ENCODE data around the gene TGM4.
"Not testable (repeated sequence)": the region's sequence is repeated elsewhere in the genome, so short reads cannot be mapped to it uniquely, and the experiment has no call there.

The TGM4 gene

DNA sequence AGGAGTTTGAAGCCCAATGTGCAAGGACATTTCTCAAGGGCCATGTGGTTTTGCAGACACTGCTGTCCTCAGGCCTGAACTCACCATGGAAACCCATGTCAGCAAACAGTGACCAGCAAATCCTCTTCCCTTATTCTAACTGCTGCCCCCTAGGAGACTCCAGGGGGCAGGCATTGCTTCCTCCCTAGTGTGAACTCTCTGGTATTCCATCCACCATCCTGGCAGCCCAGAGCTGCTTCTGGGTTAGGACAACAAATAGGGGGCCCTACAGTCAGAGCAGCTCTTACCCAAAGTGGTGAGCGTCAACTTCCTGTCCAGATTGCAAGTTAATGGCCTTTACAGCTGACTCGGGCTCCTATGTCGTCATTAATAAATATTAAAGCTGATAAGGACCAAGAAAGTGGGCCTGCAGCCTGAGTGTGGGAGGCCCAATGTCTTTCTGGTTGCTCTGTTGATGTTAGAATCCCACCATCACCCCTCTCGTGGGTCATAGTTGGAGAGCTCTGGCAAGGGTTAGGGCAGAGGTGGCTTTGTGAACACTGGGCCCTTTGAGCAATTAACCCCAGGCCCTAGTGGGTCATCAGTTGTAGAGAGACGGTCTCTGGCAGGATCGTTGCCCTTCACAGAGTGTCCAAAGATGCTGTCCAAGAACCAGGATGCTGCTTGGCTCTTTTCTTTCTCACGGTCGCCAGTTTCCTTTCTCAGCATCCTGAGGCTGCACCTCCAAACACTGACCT is 41.5 kb downstream of the TGM4 start:
- peak; percentile 27 for DNase-seq (ENCODE audit: low spot score)

DNA sequence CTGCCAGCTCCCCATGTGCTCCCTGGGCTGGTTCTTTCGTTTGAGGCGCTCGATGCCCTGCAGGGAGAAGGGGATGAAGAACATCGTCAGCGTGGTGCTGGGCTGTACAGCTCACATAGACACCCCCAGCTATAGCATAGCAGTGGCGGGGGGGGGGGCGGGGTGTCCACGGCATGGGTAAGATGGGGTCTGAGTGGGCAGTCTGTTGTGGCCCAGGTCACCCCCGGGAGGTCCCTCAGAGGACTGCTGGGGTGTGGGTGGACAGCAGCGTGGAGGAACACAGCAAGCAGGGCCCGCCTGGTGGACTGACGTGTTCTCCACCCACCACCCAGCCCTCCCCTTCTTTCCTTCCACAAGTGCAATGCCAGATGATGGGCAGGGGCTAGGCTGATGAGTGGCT is 43.7 kb downstream of the TGM4 start:
- DNase-seq (ENCODE audit: low spot score): no peak

DNA sequence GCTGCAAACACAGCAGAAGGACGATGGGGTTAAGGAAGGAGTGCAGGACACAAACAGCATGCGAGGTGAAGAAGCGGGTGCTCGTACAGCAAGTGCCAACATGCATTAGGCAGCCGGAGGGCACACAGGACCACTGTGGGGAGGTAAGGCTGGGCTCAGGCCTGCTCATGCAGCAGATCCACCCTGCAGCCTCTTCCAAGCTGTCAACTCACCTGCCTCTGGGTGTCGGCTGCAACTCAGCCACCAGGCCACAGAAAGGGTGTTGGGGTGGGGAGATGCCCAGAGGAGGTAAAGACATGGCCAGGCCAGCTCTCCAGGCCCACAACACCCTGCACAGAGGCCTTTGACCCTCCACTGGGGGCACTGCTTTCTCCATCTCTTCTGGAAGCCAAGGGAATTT is 44.2 kb downstream of the TGM4 start:
- no peak for DNase-seq (ENCODE audit: low spot score)

DNA sequence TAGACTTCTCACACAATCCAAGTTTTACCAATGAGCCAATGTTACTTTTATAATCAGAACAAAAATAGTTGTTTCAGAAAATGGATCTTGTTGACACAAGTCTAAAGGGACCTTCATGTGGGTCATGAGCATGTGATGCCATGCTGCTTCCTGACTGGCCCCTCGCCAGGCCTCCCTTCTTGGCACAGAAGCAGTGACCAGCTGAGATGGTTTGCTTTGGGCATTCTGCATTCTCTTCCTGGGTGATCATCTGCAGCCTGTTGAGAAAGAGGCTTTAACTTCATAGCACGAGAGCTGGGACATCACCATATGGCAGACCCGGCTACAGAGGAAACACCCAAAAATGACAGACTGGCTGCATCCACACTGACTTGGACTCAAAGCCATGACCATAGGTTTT is 45.7 kb downstream of the TGM4 start:
- no peak for DNase-seq (ENCODE audit: low spot score)

DNA sequence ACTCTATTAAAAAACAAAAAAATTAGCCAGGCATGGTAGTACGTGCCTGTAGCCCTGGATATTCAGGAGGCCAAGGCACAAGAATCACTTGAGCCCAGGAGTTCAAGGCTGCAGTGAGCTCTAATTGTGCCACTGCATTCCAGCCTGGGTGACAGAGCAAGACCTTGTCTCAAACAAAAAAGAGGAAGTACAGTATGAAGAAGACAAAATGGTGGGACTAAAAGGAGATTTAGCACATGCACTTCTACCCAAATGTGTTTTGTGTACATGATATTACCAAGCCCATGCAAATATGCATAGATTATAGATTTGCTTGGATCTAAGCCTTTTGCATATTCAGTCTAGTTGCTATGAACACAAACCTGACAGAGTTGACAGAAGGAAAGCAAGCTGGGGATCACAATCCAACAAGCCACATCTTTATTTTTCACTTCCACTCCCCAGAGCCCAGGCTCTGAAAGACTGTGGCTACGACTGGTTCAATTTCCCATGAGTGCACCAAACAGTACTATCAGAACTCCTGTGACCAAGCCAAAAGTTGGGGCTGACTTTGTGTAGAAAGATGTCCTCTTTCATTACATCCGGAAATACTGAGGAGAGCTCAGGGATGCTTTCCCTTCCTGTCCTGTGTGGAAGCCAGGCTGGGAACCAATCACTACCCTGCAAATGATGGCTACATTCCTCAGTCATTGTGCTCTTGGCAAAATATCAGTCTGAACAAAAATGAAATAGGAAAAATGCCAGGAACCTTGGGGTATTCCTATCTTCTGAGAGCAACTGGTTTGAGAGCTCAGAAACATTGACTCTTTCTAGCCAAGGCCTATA is 49.4 kb downstream of the TGM4 start:
- peak; percentile 66 for DNase-seq (ENCODE audit: low spot score)

DNA sequence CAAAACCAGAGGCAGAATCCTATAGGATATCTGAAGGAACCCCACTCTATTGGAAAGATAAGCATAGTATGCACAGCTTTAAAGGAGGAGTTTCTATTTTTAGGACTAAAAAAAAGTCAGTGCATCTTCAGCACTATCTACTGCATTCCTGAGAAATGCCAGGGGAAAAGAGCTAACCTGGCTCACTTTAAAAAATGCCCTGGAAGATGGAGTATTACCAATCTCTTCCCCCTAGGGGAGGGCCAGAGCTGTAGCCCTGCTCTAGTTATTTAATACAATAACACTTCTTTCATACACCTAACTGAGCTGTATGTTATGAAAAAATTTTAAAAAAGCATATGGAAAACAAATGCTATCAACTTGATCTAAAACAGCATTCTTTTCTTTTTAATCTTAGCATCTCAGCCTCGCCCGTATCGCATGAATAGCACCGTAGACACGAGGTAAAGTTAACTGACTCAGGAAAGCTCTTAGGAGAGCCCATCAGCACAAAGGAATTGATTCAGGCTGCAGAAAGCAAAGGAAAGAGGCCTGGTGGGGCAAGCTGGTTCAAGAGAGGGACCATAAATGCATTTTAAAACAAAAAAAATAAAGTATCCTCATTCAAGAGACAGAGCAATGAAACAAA is 50.2 kb downstream of the TGM4 start:
- peak; percentile 17 for DNase-seq (ENCODE audit: low spot score)

DNA sequence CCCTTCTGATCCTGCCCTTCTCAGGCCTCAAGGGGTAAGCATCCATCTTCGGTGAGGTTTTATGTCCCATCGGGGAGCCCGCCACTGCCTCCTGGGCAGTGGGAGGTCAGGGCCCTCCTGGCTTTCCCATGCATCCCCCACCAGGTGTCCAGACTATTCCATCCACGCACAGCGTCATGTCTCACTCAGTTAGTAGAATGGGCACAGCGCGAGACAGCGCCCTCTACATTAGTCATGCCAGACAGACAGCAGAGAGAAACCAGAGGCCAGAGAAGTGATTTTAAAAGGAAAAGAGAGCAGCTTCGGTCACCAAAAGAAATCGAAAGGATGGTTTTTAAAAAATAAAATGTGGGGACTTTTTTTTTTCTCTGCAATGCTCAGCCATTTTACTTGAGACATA is 51.8 kb downstream of the TGM4 start:
- DNase-seq (ENCODE audit: low spot score): no peak

DNA sequence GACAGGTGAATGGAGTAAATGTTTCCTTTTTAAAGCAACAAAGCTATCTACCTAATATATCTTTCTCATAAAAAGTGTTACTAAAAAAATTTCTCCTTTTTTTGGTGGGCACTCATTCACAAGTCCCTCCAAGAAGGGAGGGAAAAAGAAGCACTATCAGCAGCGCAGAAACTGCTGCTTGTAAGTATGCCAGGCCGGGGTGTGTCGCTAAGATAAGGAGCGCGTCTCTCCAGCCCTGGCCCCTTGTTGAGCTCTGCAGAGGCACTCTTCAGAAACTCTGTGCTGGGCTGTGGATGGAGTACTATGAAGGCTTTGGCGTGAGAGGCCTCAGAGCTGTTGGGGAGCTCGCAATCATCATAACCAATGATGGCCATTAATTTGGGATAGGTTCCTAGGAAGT is 52.5 kb downstream of the TGM4 start:
- no peak for DNase-seq (ENCODE audit: low spot score)

DNA sequence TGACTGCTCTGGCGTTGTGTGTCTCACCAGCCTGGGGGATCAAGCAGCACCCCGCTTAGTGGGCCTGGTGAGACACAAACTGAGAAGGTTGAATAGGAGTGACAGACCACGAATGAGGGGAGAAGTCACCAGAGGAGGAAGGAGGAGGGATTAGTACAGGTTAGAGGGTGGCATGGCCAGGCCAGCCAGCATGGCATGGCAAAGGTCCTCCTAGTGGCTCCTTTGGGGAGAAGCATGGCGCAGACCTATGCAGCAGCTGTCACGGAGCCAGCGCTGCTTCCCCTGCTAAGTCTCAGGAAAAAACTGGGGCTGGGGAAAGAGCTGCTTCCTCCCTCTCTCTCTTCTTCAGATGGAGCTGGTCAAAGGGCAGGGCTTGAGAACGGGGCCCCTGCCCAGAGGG is 53.0 kb downstream of the TGM4 start:
- no peak for DNase-seq (ENCODE audit: low spot score)

DNA sequence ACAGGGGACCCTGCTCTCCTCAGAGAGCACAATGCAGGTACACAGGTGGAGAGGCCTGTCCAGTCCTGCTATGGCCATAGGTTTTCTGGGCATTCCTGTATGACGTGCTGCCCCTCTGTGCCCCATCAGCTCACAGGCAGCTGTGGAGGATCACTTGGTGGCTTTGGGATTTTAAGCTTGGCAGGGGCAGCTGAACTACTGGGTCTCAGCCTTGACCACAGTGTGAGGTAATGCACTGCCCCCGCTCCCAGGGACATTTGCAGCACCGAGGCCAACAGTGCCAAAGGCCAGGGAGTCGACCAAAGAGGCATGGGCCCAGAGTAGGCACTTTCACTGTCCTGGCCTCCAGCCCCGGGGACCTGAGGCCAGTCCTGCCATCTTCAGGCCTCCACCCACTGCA is 55.4 kb downstream of the TGM4 start:
- DNase-seq (ENCODE audit: low spot score): no peak

DNA sequence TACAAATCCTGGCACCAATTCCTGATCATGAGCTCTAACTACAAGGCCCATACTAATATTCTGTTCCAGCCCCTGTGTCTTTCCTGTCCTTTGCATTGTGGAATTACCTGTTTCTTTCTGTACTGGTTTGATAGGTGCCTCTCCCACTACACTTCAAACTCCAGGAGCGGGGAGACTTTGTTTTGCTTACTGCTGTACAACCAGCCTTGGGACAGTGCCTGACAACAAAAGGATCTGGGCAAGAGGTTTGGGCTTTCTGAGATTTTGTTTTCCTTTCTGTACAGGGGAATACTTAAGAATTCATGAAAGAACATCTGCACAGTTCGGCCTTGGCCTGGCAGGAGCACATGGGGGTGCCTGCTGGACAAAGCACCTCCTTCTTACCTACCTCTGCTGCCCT is 56.5 kb downstream of the TGM4 start:
- no peak for DNase-seq (ENCODE audit: low spot score)

DNA sequence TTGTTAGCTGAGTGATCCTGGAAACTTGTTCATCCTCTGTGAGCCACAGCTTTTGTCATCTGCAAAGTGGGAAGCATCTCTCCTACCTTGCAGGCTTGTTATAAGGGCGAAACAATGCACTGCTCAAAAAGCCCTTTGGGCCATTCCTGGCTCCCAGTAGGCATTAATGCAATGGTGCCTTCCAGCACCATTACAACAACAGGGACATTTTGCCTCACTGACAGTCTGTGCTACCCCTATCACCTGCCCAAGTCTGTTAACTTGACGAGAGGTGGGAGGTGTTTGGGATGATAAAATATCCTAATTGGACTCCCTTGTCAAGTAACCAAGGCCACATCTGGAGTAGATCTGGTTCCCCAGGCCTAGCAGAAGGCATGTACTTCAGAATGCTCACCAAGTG is 57.4 kb downstream of the TGM4 start:
- DNase-seq (ENCODE audit: low spot score): no peak

DNA sequence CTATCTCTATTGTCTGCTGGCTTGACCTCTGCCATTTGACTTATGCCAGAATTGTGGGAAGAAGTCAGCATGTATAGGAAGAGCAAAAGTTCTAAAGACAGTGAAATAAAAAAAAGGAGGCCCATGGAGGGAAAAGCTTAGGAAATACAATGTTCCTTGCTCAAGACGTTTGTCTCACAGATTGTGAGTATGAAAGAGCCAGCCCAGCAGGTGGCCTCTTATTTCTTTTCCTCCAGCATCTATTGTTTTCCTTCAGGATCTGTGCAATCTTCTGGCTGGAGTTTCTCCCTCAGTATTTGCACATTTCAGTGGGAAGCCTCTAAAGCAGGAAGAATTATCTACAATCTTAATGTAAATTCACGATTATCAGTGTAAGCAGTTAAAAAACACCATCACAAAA is 57.9 kb downstream of the TGM4 start:
- no peak for DNase-seq (ENCODE audit: low spot score)

DNA sequence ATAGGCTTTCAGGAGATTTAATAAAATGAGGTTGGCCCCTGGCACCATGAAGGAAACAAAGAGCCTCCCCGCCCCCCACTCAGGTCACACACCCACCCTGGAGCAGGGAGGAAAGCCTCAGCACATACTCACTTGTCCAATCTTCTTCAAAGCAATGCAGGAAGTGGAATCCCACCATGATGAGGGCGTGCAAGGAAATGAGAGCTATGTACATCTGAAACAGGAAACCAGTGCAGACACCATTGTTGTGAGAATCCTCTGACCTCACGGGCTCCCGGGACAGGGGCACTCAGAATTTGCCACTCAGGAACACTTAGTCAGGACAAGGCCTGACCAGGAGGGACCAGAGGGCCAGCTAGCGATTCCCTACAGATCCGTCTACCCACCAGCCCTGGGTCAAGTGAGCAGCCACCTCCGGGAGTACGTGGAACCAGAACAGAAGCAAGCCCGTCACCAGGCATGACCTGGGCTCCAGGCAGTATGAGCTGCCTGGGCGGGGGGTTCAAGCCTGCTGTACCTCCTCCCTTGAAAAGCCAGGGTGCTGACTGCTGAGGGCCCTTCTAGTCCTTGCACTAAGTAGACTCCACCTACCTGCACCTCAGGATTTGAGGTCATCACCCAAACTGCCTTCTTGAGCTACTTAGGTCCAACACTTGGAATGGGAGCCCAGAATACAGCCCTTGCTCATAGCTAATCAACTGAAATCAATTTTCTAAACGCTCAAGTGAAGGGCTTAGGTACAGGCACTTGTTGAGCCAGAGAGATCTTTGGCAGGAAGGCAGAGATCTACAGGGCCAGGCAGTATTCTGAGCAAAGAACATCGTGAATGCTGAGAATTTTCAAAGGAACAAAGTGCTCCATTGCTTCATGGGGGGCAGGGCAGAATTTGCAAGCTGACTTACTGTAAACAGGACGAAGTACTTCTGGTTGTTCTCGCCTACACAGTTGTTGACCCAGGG is 58.9 kb downstream of the TGM4 start:
- no peak for DNase-seq (ENCODE audit: low spot score)

GRCh38 chr3:44939581-44940036 is 65.2 kb downstream of the TGM4 start:
- no peak for DNase-seq (ENCODE audit: low spot score)

- DNase-seq (ENCODE audit: low spot score): peak; percentile 83
These were observed 68.0 kb downstream of the TGM4 start for GRCh38 chr3:44942202-44942921.

DNA sequence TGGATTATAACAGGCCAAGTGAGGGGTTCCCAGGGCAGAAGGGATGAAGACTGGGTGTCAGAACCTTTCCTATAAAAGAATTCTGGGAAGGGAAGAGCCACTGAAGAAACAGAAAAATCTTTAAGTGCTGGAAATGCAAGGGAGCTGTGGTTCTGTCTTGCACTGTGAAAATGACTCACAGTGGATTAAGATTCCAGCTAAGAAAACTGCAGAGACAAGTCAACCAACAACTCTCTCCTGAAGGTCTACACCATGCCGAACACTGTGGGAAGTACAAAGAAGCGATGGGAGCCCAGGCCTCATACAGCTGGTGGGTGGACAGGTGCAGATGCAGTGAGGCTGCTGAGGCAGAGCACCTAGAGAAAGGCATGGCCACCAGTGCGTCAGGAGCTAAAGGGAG is 73.8 kb downstream of the TGM4 start:
- DNase-seq (ENCODE audit: low spot score): peak; percentile 18

DNA sequence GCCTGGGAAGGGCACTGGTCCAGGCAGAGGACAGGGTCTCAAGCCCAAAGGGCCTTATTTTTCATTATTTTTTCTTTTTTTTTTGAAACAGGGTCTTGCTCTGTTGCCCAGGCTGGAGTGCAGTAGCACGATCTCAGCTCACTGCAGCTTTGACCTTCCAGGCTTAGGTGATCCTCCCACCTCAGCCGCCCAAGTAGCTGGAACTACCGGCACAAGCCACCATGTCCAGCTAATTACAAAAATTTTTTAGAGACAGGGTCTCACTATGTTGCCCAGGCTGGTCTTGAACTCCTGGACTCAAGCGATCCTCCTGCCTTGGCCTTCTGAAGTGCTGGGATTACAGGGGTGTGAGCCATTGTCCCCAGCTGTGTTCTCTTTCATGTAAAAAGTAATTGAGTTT is 75.4 kb downstream of the TGM4 start:
- not testable (repeated sequence) for DNase-seq (ENCODE audit: low spot score)

DNA sequence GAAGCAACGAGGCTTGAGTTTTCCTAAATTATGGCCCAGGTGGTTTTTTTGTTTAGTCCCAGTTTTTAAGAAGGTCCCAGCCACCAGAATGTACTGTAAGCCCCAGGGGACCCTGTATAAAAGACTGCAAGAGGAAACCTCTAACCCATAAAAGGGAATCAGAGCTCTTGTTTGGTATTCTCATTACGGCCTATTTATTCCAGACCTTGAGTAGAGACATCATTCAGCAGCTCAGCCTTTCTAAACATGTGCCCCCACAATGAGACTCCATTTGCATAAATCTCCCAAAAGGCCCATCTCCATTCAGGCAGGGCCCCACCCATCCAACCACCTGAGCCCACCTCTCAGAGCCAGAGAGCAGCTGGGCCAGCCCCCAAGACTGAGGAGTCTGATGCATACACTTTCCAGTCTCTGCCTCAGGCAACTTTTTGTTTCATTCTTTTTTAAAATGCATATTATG is 75.9 kb downstream of the TGM4 start:
- DNase-seq (ENCODE audit: low spot score): no peak

DNA sequence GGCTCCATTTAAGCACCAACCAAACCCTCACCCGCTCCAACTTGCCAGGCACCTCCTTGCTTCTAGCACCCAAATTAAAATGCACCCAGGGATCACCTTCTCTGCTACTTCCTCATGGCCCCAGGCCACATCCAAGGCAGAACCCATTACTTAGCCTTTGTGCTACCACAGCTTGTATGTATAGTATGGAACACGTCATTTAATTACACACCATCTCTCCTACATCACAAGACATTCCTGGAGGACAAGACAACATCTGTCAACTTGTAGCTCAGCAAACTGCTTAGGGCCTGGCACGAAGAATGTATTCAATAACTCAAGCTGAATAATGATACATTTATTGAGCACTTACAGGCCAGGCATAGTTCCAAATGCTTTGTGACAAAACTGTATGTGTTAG is 78.3 kb downstream of the TGM4 start:
- DNase-seq (ENCODE audit: low spot score): no peak

DNA sequence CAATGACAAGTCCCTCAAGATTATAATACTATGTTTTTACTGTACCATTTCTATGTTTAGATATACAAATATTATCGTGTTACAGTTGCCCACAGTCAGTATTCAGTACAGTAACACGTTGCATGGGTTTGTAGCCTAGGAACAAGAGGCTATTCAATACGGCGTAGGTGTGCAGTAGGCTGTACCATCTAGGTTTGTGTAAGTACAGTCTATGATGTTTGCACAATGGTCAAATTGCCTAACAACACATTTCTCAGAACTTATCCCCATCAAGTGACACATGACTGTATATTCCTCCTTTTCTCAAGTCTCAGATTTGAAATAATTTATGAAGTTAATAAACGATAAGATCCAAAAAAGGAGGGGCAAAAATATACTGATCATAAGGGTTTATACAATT is 79.9 kb downstream of the TGM4 start:
- DNase-seq (ENCODE audit: low spot score): no peak

All from AG08395 (cell line).